Activated gamma-delta T cell treated with Interleukin-2 at 50 U/mL for 16 hours (primary cell): ENCODE data around the gene PIM1.
A peak's percentile ranks its signal among the peaks of the same experiment; 100 is the strongest.
"Not testable (repeated sequence)": the region's sequence is repeated elsewhere in the genome, so short reads cannot be mapped to it uniquely, and the experiment has no call there.

Experiments
- DNase-seq: peaks from one replicate; pipeline ENCODE4 v3.0.0-alpha.2; 2020

Gene PIM1

DNA sequence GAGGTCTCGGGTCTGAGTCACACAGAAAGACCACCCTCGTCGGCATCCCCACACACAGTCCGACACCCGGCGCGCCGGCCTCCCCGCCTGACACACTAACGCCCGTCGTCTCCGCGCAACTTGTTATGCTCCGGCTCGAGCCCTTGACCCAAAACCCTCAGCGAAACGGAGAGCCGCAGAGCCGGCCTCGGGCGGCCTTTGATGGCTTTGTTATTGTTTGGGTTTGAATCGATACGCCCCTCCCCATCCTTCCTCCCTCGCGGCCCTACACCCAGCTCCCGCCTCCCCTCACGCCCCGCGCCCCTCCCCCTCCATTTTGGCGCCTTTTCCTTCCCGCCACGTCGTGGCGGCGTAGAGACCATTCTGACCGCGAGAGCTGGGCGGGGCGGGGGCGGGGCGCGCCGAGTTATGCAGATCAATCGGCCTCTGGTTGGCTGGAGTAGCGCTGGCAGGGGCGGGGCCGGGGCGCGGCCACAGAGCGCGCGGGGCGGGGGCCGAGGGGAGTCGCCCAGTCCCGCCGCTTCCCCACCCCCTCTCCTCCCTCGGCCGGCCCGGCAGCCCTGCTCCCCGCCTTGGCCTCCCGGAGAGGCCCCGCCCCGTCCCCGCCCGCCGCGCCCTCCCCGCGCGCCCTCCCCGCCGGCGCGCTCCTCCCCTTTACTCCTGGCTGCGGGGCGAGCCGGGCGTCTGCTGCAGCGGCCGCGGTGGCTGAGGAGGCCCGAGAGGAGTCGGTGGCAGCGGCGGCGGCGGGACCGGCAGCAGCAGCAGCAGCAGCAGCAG, at the start of gene PIM1:
Gene PIM1 (plus strand): TSS at position 657 of the 777 bp plus-strand sequence. CDS start 424 bp downstream, outside the sequence.
- peak; percentile 99 for DNase-seq

DNA sequence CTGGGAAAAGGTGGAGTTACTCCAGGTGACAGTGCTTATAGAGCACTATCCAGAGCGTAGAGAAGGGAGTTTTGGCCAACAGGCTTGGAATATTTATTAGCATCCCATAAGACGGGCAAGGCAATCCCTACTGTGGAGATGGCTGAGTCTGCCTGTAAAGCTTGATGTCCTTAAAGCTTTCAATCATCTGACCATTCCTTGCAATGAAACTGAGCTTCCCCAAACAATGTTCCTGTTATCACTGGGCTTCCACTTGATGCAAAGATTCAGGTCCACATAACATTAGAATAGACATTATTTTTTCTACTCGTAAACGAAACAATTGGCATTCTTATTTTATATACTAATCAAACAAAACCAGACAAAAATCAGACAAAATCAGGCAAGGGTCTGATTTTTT, 48.4 kb upstream of the PIM1 start:
- no peak for DNase-seq

DNA sequence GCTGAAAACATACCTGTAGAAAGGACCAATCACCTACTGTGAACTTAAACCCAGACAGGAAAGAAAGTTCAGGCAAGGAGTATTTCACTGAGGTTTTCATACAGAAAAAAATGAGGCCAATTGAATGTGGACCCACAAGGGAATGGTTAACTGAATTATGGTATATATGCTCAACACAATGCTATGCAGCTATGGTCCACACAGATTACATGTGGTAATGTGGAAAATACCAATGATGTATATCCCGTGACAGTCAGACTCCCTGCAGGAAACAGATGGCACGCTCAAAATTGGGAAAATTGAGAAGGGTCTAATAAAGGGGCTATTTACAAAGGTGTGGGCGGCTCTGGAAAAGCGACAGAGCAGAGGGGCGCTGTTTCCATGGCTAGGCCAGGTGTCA, 47.1 kb upstream of the PIM1 start:
- no peak for DNase-seq

DNA sequence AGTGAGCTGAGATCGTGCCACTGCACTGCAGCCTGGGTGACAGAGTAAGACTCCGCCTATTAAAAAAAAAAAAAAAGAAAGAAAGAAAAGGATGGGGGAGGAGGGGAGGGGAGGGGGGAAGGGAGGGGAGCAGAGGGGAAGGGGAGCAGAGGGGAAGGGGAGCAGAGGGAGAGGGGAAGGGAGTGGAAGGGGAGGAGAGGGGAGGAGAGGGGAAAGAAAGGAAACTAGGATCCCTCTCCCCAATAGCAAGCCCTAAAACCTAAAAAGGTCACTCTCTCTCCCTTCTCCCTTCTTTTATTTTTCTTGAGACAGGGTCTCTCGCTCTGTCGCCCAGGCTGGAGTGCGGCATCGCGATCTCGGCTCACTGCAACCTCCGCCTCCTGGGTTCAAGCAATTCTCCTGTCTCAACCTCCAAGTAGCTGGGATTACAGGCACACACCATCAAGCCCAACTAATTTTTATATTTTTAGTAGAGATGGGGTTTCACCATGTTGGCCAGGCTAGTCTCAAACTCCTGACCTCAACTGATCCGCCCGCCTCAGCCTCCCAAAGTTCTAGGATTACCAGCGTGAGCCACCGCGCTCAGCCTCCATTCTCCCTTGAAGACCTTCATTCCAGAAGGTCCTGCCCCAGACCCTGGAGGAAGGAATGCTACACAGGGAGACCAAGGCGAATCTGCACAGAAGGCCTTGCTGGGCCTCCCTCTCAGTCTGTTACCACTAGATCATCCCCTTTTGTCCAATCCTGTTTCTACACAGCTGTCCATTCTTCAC, 45.8 kb upstream of the PIM1 start:
- no peak for DNase-seq

DNA sequence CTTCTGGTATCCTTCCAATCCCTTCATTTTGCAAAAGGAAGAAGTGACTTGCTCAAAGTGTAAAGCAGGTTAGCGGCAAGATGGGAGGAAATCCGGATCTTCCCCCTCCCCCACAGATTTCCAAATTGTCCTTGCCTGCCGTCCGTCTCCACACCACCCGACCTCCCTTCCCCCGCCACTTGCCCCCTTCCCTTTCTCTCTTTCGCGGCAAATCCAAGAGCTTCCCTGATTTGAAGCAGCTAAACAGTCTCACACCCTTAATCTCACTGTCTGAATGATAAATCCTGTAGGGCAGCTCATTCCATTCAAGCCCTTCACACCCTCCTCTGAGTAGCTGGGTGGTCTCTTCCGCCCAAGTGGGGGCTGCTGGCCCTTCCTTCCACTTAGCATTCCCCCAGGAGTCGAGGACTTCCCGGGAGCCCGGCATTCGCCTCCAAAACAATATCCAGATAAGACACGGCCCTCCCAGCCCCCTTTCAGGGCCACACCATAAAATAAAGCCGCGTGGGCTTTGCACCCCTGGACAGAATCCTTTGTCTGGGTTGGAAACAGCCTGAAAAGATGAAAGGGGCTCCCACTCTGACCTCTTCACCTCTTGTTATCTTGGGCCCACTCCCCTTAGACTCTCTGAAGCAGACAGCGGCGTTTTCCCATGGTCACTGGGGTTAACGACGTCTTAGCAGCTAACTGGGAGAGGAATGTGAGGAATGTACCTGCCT, 44.0 kb upstream of the PIM1 start:
- DNase-seq, result no peak

DNA sequence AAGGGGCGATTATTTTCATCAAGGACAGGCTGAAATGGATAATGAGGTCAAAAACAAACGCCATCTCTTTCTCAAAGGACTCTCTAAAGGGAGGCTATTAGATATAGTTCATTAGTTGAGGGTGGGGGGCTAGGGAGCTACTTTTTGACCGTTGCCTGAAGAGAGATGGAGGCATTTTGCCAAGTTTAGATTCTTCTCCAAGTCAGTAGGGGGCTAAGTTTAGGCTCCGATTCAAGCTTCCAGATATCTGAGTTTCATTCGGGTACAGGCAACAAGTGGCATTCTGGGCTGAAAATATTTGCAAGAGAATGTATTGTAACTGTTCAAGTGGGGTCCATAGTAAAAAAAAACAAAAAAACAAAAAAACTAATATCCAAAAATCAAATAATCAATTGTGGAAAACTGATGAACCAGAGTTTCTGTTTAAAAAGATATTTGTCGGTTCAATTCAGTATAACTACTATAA, 43.4 kb upstream of the PIM1 start:
- DNase-seq, result no peak

DNA sequence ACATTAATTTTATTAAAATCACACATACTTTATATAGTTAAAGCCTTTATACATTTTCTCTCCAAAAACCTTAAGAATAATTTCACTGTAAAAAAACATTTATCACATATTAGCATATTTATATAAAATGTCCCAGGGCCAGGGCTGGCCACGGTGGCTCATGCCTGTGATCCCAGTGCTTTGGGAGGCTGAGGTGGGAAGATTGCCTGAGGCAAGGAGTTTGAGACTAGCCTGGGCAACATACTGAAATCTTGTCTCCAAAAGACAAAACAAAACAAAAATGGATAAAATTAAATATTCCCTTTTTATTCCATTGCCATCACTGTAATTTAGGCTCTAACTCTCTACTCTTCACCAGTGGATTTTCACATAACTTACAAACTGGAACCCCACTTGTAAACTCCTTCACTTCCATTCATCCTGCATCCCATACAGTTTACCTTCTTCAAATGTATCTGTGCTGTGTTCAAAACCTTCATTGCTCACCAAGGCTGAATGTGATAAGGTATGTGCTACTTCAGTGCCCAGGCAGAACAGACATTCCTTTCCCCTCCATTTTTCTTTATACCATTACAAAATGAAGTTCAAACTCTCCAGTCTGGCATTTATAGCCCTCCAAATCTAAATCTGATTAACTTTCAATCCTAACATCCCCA, 42.9 kb upstream of the PIM1 start:
- no peak for DNase-seq

DNA sequence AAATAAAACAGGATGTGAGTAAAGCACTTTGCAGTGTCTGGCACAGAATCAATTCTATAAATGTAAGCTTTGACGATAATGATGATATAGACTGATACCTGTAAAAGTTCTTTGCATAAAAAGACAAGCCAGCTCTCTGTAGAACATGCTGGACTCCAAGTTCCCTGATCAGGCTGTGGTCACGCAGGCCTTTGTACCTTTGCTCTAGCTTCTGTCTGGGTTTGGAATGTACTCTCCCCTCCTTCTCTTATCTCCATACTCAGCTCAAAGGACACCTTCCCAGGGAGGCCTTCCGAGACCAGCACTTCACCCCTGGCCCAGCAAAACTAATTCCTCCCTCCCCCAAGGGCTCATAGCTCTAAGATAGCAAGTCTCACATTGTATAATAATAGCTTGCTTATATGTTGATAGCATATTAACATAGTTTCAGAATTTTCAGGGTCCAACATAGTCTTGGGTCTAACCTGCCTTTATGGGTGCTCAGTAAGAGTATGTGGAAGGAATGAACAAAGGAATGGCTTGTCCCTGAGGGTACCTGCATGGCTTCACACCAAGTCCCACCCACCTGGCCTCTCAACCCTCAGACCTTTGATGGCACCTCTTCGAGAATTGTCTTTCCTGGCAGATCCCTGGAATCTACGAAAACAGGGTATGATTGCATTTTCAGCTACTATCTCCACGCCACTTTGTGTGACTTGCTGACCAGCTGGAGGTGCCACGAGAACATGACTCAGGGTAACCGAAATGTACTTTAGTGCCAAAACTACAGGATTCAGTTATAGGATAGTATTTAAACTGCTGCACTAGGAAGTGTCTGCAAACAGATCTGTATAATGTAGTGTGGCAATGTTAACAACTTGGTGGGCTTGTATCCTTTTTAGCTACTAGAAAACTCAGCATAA, 41.7 kb upstream of the PIM1 start:
- DNase-seq, result no peak

DNA sequence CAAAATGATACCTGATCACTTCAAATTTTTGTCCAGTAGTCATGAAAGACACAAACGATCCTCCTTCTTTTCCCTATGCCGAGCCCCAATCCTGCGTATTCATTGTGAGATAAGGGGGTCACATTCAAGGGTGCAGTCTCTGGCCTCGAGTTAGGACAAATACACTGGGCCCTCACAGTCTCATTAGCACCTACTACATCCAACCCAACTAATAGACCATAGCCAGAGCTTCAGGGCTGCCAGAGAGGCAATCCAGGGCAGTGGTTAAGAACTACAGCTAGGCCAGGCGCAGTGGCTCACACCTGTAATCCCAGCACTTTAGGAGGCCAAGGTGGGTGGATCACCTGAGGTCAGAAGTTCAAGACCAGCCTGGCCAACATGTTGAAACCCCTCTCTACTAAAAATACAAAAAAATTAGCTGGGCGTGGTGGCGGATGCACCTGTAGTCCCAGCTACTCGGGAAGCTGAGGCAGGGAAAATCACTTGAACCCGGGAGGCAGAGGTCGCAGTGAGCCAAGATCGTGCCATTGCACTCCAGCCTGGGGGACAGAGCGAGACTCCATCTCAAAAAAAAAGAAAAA, 41.0 kb upstream of the PIM1 start:
- not testable (repeated sequence) for DNase-seq

DNA sequence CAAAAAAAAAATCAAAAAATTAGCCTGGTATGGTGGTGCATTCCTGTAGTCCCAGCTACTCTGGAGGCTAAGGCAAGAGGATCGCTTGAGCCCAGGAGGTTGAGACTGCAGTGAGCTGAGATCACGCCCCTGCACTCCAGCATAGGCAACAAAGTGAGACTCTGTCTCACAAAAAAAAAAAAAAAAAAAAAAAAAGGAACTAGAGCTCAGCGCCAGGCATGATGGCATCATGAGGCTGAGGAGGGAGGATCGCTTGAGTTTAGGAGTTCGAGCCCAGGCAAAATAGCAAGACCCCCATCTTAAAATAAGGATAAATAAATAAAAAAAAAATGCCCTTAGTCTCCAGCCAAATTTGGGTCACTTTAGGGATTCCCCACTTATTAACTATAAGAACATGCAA, 40.4 kb upstream of the PIM1 start:
- DNase-seq, result no peak

DNA sequence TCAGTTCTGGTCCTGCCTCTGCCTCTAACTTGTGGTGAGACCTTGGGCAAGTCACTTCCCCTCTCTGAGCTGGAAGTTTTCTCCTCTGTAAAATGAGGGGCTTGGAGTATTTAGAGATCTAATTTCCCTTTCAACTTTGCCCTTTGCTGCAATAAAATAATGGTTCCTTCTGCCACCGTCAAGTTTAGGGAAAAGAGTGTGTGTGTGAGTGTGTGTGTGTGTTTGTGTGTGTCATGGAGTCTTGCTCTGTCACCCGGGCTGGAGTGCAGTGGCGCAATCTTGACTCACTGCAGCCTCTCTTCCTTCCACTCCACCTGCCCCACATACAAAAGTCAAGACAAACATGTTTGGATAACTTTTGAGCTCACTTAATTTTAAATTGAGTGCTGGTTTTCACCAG, 39.2 kb upstream of the PIM1 start:
- no peak for DNase-seq

DNA sequence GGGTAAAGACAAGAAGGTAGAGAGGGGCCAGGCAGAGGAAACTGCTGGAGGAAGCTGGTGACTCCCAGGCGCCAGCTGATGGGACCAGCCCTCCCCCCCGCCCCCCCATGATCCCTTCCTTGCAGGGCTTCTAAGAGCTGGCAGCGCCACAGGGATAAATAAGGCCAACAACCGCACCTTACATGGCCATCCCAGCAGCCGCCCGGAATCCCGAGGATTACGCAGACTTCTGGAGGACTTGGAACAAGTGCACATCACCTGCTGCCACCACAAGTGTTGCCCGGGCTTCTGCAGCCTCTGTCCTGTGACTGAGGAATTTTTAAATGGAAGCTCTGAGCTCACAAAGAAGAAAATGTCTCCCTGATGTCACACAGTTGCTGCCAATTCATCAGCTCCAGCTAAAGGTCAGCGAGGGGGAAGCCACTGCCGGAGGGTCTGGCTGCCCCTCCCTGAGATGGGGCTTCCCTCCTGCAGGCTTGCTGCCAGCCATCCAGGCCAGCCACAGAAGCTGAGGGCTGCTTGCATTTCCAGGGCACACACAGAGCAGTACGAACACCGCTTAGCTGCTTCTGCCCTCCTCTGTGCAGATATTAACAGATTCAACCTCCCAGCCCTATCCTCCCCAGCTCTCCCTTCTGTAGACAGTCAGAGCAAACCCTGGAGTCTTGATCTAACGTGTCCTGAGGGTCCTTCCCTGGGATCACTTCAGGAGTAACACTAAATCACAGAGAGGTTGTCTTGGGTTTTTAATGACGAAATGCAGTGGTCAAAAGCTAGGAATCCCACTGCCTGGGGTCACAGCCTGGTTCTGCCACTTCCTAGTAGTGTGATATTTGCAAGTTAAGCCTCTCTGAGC, 38.6 kb upstream of the PIM1 start:
- DNase-seq, result no peak

DNA sequence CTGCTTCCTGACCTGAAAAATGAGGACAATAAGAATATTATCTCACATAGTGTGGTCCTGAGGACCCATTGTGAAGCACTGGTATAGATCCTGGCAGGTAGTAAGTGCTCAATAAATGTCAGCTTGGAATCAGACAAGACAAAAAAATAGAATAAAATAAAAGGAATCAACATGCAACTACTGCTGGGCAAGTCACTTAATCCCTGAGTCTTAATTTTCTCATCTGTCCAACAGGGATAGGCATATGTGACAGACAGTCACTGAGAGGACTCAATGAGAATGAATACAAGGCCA, 38.0 kb upstream of the PIM1 start:
- DNase-seq, result no peak

DNA sequence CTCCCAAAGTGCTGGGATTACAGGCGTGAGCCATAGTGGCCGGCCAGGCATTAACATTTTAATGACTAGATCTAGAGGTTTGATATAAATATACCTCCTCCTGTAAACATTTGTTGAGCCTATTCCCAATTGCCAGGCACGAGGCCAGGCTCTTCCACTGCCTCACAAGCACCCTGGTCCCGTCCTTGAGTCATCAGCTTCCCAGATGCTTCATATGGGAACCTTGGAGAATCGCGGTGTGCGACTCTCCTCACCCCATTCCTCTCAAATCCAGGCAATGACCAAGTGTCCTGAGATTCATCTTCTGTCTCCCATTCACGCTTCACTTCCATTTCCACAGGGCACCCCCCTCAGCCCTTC, 35.9 kb upstream of the PIM1 start:
- DNase-seq, result no peak

DNA sequence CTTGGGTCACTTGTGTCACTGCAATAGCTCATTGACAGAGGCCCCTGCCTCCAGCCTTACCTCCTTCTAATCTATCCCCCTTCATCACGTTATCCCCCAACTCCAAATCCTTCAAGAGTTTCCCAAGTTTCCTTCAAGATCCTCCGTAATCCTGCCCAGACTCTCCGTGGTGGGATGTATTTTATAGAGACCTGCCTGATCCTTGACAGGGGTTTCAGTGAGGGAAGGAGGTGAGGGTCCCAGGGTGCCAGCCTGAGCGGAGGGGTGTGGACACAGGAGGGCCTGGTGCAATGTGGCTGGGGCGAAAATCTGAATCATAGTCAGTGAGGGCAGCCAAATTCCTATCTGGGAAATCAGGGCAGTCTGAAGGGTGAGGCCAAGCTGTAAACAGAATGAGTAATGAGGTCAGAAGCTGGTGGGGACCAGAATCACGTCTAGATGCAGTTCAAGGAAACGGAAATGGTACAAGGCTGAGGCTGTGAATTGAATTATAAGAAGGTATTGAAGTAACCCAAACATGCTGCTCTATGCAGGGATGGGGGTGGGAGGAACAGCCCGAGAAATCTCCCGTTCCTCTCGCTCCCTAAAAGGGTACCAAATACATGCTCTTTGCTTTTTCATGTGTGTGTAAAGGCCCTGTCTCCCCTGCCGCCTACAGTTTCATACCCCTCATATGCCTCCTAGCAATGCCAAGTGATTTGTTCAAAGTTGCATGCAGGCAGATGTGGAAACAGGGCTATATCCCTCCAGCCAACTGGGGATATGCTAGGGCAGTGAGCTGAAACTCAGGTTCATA, 35.4 kb upstream of the PIM1 start:
- DNase-seq, result peak; percentile 17

DNA sequence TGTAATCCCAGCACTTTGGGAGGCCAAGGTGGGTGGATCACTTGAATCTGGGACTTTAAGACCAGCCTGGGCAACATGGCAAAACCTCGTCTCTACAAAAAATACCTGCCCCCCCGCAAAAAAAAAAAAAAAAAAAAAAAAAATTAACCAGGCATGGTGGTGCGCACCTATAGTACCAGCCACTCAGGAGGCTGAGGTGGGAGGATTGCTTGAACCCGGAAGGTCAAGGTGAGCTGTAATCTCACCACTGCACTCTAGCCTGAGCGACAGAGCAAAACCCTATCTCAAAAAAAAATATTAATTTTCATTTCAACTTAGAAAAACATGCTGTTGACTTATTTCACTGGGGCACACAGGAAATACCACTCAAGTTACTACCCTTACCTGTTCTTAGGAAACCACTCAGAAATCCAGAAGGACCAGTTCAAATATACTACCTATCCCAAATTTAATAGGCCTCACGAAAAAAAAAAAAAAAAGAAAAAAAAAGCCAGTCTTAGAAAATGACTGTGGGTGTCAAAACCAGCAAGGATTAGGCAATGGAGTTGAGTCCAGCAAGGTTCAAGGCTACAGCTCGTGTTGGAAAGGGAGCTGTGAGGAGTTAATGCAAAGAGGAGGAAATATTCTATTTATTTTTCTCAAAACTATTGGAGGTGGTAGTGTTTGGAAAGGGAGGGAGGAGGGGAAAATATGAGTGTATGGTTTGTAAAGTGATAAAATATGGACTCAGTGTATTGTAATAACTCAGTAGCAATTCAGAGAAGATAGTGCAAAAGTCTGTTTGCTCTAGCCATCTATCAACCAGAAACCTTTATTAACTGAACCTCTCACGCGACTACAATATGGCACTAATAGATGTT, 33.9 kb upstream of the PIM1 start:
- DNase-seq, result no peak

DNA sequence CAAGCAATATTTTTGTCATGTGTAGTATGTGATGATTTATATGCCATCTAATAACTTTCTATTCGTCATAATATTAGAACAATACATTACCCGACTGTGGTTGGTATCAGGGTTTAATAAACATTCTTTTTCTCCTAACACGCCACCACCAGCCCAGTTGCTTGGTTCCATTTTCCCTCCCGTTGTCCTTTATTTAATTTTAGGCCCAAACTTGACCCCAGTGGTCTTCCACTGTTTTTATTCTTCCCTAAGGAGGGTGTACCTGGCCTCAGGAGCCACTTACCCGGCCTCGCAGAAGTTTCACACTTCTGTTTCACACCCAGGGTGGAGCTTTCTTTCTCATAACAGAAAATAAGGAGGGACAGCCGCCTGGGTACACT, 33.1 kb upstream of the PIM1 start:
- no peak for DNase-seq

DNA sequence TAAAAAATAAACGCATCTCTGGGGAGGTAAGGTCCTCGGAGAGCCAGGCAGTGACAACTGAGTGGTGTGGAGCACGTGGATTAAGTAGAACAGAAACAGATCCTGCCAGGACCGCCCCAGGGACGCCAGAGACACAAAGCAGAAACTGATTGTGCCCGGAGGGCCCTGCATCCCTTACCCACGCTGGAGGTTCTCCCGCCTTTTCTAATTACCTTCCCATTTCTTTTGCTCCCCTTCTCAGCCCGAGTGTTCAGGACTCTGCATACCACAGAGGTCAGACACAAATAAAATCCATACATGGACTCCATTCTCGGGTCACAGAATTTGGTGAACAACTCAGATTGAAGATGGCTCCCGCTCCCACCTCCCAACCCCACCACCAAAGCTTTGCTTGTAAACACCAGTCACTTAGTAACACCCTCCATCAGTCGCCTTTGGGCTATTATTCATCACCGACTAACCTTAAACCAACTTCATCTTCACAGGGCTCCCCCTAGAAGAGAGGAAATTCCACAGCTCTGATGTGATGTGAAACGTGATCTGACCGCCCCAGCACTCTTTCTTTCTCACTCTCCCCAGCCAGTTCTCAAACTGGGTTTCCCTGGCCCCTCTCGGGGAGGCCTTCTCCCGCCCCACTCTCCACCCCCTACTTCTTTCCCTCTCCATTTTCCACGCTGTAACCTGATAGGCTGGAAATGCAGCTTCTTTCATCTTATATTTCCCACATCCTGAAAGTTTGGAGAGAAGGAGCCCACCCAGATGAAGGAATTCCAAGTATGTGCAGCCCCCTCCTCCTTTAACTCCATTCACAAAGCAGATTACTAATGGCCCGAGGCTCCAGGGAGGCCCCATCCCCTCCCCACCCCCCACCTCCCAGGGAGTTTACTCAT, 32.5 kb upstream of the PIM1 start:
- DNase-seq, result peak; percentile 12
